GM20431 (cell line): ENCODE measurements around the gene TSPAN32.
"Not testable (repeated sequence)": the region's sequence is repeated elsewhere in the genome, so short reads cannot be mapped to it uniquely, and the experiment has no call there.

Experiments used
- in situ Hi-C: fragments of 300-500 bp; cut with MseI, MboI; formaldehyde crosslinking; loops from one replicate; pipeline ENCODE4 v1.15.0; 2020; ENCODE audit warnings: low sequenced_read_pairs; ENCODE audit not compliant: unreplicated experiment

TSPAN32 gene

GRCh38 chr11:2280208-2280607, 21.6 kb upstream of the TSPAN32 start:
- in situ Hi-C loops: no loop called here

- in situ Hi-C loops: not testable (repeated sequence)
Observed at GRCh38 chr11:2286350-2286749, 15.5 kb upstream of the TSPAN32 start.

GRCh38 chr11:2287091-2287490, 14.7 kb upstream of the TSPAN32 start:
- in situ Hi-C loops: no loop called here

- in situ Hi-C loops: no loop called here
Observed at GRCh38 chr11:2289350-2289749, 12.5 kb upstream of the TSPAN32 start.

- in situ Hi-C loops: no loop called here
Observed at GRCh38 chr11:2289859-2290258, 12.0 kb upstream of the TSPAN32 start.

GRCh38 chr11:2290351-2290841, 11.4 kb upstream of the TSPAN32 start:
- in situ Hi-C loops: no loop called here

GRCh38 chr11:2293531-2293971, 8.3 kb upstream of the TSPAN32 start:
- in situ Hi-C loops: no loop called here

- in situ Hi-C loops: no loop called here
Observed at GRCh38 chr11:2293984-2294925, 7.6 kb upstream of the TSPAN32 start.

- in situ Hi-C loops: no loop called here
Observed at GRCh38 chr11:2294926-2295290, 6.9 kb upstream of the TSPAN32 start.

- in situ Hi-C loops: no loop called here
Observed at GRCh38 chr11:2295971-2296912, 5.6 kb upstream of the TSPAN32 start.

GRCh38 chr11:2296913-2297622, 4.7 kb upstream of the TSPAN32 start:
- in situ Hi-C loops: no loop called here

GRCh38 chr11:2297623-2298030, 4.2 kb upstream of the TSPAN32 start:
- in situ Hi-C loops: no loop called here

- in situ Hi-C loops: no loop called here
Observed at GRCh38 chr11:2298131-2298794, 3.5 kb upstream of the TSPAN32 start.

- in situ Hi-C loops: no loop called here
Observed at GRCh38 chr11:2298795-2299761, 2.7 kb upstream of the TSPAN32 start.

GRCh38 chr11:2299773-2300172, 2.0 kb upstream of the TSPAN32 start:
- in situ Hi-C loops: no loop called here

GRCh38 chr11:2300290-2300935, 1.4 kb upstream of the TSPAN32 start:
- in situ Hi-C loops: no loop called here

GRCh38 chr11:2300936-2301630, 730 bp upstream of the TSPAN32 start:
- in situ Hi-C loops: no loop called here
